T follicular helper cell (primary cell): ENCODE results near the gene TSPYL1.
"Not testable (repeated sequence)": the region's sequence is repeated elsewhere in the genome, so short reads cannot be mapped to it uniquely, and the experiment has no call there.

Experiments
- DNase-seq: peaks from one replicate; pipeline ENCODE4 v3.0.0-alpha.2; 2020; ENCODE audit warnings: low read depth
- total RNA-seq, 2 experiments: gene quantifications; one replicate each; lab custom pipeline; 2026; lab: John Stamatoyannopoulos, UW

Gene TSPYL1
- total RNA-seq: 170 to 243 reads per million in 2 experiments

- peak; percentile 95 for DNase-seq
These were observed at the start of gene TSPYL1 for GRCh38 chr6:116279232-116280160. TSPYL1 (minus strand) TSS chr6:116279930; CDS start chr6:116279830, 100 bp downstream.

GRCh38 chr6:116329156-116329555 lies 49.4 kb upstream of the TSPYL1 start:
- DNase-seq: no peak

GRCh38 chr6:116328528-116328903 lies 48.8 kb upstream of the TSPYL1 start:
- no peak for DNase-seq

- no peak for DNase-seq
These were observed 48.2 kb upstream of the TSPYL1 start for GRCh38 chr6:116327803-116328527.

GRCh38 chr6:116326996-116327395 lies 47.3 kb upstream of the TSPYL1 start:
- no peak for DNase-seq

GRCh38 chr6:116326181-116326671 lies 46.5 kb upstream of the TSPYL1 start:
- DNase-seq: no peak

- not testable (repeated sequence) for DNase-seq
These were observed 46.0 kb upstream of the TSPYL1 start for GRCh38 chr6:116325634-116326132.

GRCh38 chr6:116323863-116324262 lies 44.1 kb upstream of the TSPYL1 start:
- DNase-seq: no peak

GRCh38 chr6:116321933-116322332 lies 42.2 kb upstream of the TSPYL1 start:
- not testable (repeated sequence) for DNase-seq

GRCh38 chr6:116316772-116317467 lies 37.2 kb upstream of the TSPYL1 start:
- DNase-seq: no peak

- DNase-seq: no peak
These were observed 35.1 kb upstream of the TSPYL1 start for GRCh38 chr6:116314878-116315277.

GRCh38 chr6:116314218-116314617 lies 34.5 kb upstream of the TSPYL1 start:
- DNase-seq: no peak

- DNase-seq: no peak
These were observed 33.5 kb upstream of the TSPYL1 start for GRCh38 chr6:116313101-116313776.

- no peak for DNase-seq
These were observed 29.9 kb upstream of the TSPYL1 start for GRCh38 chr6:116309657-116310056.

GRCh38 chr6:116309001-116309400 lies 29.3 kb upstream of the TSPYL1 start:
- DNase-seq: no peak

GRCh38 chr6:116307633-116308032 lies 27.9 kb upstream of the TSPYL1 start:
- DNase-seq: no peak

- DNase-seq: no peak
These were observed 27.3 kb upstream of the TSPYL1 start for GRCh38 chr6:116307001-116307400.

- no peak for DNase-seq
These were observed 24.9 kb upstream of the TSPYL1 start for GRCh38 chr6:116304538-116305097.

- no peak for DNase-seq
These were observed 21.4 kb upstream of the TSPYL1 start for GRCh38 chr6:116301104-116301503.

GRCh38 chr6:116300566-116300965 lies 20.8 kb upstream of the TSPYL1 start:
- DNase-seq: no peak

GRCh38 chr6:116298973-116299372 lies 19.2 kb upstream of the TSPYL1 start:
- no peak for DNase-seq
